H1 (cell line): ENCODE data around the gene ACAD11. TPM values are rescaled to one million over a fixed set of nuclear protein-coding genes. Genes with fewer than 3 reads are reported as not detected.

Source experiments
- ATF3 ChIP-seq: IDR thresholded peaks from 2 replicates; pipeline ENCODE4 v1.6.1; 2011; ENCODE audit warnings: low read depth, mild to moderate bottlenecking, low read length; ENCODE audit not compliant: insufficient read depth
- BACH1 ChIP-seq: IDR thresholded peaks from 2 replicates; pipeline ENCODE4 v1.6.1; 2012; ENCODE audit warnings: low read length, improper control_type of control experiment
- FOSL1 ChIP-seq: IDR thresholded peaks from 2 replicates; pipeline ENCODE4 v1.6.1; 2011; ENCODE audit warnings: mild to moderate bottlenecking, low read depth, low read length, moderate library complexity; ENCODE audit not compliant: insufficient read depth
- KDM4A ChIP-seq: IDR thresholded peaks from one replicate; pipeline ENCODE4 v1.7.1; 2012; ENCODE audit warnings: low read depth, mild to moderate bottlenecking, moderate library complexity, low read length, inconsistent platforms; ENCODE audit not compliant: severe bottlenecking
- TBP ChIP-seq: IDR thresholded peaks from 2 replicates; pipeline ENCODE4 v1.6.1; 2011; ENCODE audit warnings: low read depth, low read length, improper control_type of control experiment
- polyA plus RNA-seq, 7 experiments: library from polyadenylated mRNA; depleted of rRNA in 3 of 7; stranded (reverse) in 5 of 7; unstranded in 2 of 7; fragments of >200 nt in 5 of 7; fragments of 200-250 nt in 2 of 7; gene quantifications; 1 replicate in 5 of 7; 2 replicates in 1 of 7; 4 replicates in 1 of 7; pipeline versions ENCODE4 v1.2.1 to v1.2.3, GENCODE V29; 2011 to 2013; ENCODE audit warnings: missing spikeins in 2 of 7, mixed read lengths in 2 of 7
- total RNA-seq: library from RNA; stranded (reverse); fragmentation: NEBNext Ultra II Directional; extraction: Animal tissue kit (Norgen Biotek cat#: 25700); gene quantifications from 2 replicates; pipeline ENCODE4 v1.2.1, GENCODE V29; 2021

The ACAD11 gene
- total and polyA plus RNA-seq, 2 of the 8 experiments (the other 6 are each of a cell fraction or from before 2014, with no cell fraction given): 5.5 to 11.0 TPM

DNA sequence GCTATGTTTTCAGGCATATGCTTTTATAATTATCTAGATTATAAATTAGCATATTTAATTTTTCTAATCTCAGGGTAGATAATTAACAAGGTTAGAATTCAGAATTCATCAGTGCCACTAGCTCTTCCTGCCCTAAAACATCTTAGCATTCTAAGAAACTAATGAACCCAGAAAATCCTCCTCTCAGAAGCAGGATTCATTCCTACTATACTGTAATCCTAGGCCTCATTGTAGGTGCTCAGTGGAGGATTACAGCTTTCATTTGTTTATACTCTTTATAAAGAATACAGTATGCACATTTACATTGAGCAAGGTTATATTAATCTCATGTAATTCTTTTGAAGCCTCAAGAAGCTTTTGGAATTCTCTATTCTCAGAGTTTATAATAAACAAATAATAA lies 20.9 kb downstream of the ACAD11 start (continued):
- TF ChIP-seq BACH1 (no peak), ATF3 (no peak), KDM4A (no peak), FOSL1 (no peak), TBP (no peak)
- TF ChIP-seq, all 59 proteins: peak for 0
